Measurements from ENCODE around the gene TMEM201. TPM values are rescaled to one million over a fixed set of nuclear protein-coding genes. Genes with fewer than 3 reads are reported as not detected.

TMEM201 gene
- total RNA-seq, 1 donor from 2014 or later, result 1.9 TPM

GRCh38 chr1:9551984-9552383, 36.7 kb upstream of the TMEM201 start:
- no peak overlapping the region for H3K4me2 ChIP-seq
- no peaks in the 10 kb centered on the region for H3K4me1 ChIP-seq
- no peak overlapping the region for H3K27ac ChIP-seq
- no peak overlapping the region for H3K9ac ChIP-seq
- H3K27me3 ChIP-seq, result no peaks in the 10 kb centered on the region
- no peak overlapping the region for H3K4me3 ChIP-seq
- no peak overlapping the region for H2AFZ ChIP-seq (replicated peaks)
- H3K4me1 Mint-ChIP-seq, result peaks cover 7% of the 10 kb centered on the region
- no peaks in the 10 kb centered on the region for H3F3A ChIP-seq (ENCODE audit: low read depth)
- H3K27ac Mint-ChIP-seq, result no peak overlapping the region
- peaks cover 2% of the 10 kb centered on the region for H3K27me3 Mint-ChIP-seq (ENCODE audit: insufficient read depth, low read depth)
- DNase-seq (ENCODE audit: low spot score), result no peak
- no peak overlapping the region for H3K4me3 Mint-ChIP-seq
- TF ChIP-seq EZH2phosphoT487 (IDR thresholded peaks at IDR 0.05) (no peak), EZH2 (IDR thresholded peaks at IDR 0.05) (no peak)
- TF ChIP-seq, protein P1, sequence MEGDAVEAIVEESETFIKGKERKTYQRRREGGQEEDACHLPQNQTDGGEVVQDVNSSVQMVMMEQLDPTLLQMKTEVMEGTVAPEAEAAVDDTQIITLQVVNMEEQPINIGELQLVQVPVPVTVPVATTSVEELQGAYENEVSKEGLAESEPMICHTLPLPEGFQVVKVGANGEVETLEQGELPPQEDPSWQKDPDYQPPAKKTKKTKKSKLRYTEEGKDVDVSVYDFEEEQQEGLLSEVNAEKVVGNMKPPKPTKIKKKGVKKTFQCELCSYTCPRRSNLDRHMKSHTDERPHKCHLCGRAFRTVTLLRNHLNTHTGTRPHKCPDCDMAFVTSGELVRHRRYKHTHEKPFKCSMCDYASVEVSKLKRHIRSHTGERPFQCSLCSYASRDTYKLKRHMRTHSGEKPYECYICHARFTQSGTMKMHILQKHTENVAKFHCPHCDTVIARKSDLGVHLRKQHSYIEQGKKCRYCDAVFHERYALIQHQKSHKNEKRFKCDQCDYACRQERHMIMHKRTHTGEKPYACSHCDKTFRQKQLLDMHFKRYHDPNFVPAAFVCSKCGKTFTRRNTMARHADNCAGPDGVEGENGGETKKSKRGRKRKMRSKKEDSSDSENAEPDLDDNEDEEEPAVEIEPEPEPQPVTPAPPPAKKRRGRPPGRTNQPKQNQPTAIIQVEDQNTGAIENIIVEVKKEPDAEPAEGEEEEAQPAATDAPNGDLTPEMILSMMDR (IDR thresholded peaks at IDR 0.05), result no peak
- peaks cover 24% of the 10 kb centered on the region for H3K36me3 Mint-ChIP-seq
- H4K20me1 ChIP-seq (ENCODE audit: low read depth), result peaks cover 61% of the 10 kb centered on the region
- no peaks in the 10 kb centered on the region for H3K9me3 ChIP-seq (ENCODE audit: low read depth)
- peaks cover 5% of the 10 kb centered on the region for H3K36me3 ChIP-seq
- peaks cover 79% of the 10 kb centered on the region for H3K79me2 ChIP-seq (ENCODE audit: low read depth)
- H3K9me3 Mint-ChIP-seq, result no peaks in the 10 kb centered on the region

DNA sequence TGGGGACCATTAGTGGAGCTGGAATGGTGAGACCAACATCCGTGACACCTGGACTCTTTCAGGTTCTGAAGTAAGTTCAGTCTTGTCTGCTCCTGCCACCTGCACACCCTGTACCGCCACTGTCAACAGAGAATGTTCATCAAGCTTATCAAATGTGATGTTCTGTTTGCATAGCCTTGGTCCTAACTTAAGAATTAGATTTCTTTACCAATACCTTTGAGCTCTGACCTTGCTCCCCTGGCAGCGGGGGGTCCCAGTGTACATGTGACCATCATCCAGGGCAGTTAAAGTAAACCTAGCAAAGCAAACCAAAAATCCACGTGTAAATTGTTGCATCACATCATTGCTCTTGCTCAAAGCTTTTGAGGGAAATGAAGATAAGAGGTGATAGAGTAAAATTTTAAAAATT, 35.0 kb upstream of the TMEM201 start:
- peaks cover 5% of the 10 kb centered on the region for H3K36me3 ChIP-seq
- Mint-ChIP-seq H3K27me3 (ENCODE audit: insufficient read depth, low read depth) (peaks cover 2% of the 10 kb centered on the region), H3K9me3 (no peaks in the 10 kb centered on the region)

DNA sequence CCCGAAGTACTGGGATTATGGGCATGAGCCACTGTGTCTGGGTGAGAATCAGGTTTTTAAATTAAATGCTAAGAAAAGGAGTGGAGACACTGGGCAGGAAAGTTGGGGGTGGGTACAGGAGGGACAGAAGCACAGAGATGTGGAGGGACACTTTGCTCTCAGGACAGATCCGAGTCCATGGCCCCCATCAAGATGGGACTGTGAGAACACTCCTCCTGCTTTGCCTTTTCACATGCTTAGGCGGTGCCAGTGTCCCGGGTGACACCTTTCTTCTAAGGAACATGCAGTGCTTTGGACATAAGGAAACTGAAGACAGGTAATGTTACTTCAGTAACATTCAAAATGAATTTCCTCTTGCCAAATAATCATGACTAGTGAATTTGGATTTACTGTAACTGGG, 32.8 kb upstream of the TMEM201 start:
- Histone ChIP-seq H3K27ac (no peak overlapping the region), H3K4me2 (no peak overlapping the region), H3K79me2 (ENCODE audit: low read depth) (peaks cover 43% of the 10 kb centered on the region), H3K36me3 (peaks cover 5% of the 10 kb centered on the region), H3K9ac (no peak overlapping the region), H3K27me3 (no peaks in the 10 kb centered on the region), H4K20me1 (ENCODE audit: low read depth) (peaks cover 55% of the 10 kb centered on the region), H2AFZ (replicated peaks) (no peak overlapping the region), H3K9me3 (ENCODE audit: low read depth) (no peaks in the 10 kb centered on the region), H3K4me1 (no peaks in the 10 kb centered on the region), H3K4me3 (no peak overlapping the region), H3F3A (ENCODE audit: low read depth) (no peaks in the 10 kb centered on the region)
- DNase-seq (ENCODE audit: low spot score), result no peak
- no peak overlapping the region for H3K27ac Mint-ChIP-seq
- peaks cover 17% of the 10 kb centered on the region for H3K4me1 Mint-ChIP-seq
- H3K27me3 Mint-ChIP-seq (ENCODE audit: insufficient read depth, low read depth), result peaks cover 2% of the 10 kb centered on the region
- H3K36me3 Mint-ChIP-seq, result peaks cover 18% of the 10 kb centered on the region
- H3K9me3 Mint-ChIP-seq, result no peaks in the 10 kb centered on the region
- TF ChIP-seq EZH2phosphoT487 (IDR thresholded peaks at IDR 0.05) (no peak), EZH2 (IDR thresholded peaks at IDR 0.05) (no peak)
- H3K4me3 Mint-ChIP-seq, result no peak overlapping the region

More for the DNA sequence above, 35.0 kb upstream of the TMEM201 start:
- no peaks in the 10 kb centered on the region for H3K27me3 ChIP-seq
- H3K4me3 Mint-ChIP-seq, result no peak overlapping the region
- no peaks in the 10 kb centered on the region for H3K4me1 ChIP-seq
- TF ChIP-seq EZH2phosphoT487 (IDR thresholded peaks at IDR 0.05), result no peak
- TF ChIP-seq EZH2 (IDR thresholded peaks at IDR 0.05), result no peak
- TF ChIP-seq, protein P1 (IDR thresholded peaks at IDR 0.05), result no peak
- peaks cover 58% of the 10 kb centered on the region for H4K20me1 ChIP-seq (ENCODE audit: low read depth)
- H3K36me3 Mint-ChIP-seq, result peaks cover 20% of the 10 kb centered on the region
- H3K9me3 ChIP-seq (ENCODE audit: low read depth), result no peaks in the 10 kb centered on the region
- H3K4me3 ChIP-seq, result no peak overlapping the region
- no peak for DNase-seq (ENCODE audit: low spot score)
- H3K9ac ChIP-seq, result no peak overlapping the region
- H3K4me1 Mint-ChIP-seq, result peaks cover 12% of the 10 kb centered on the region
- H3K4me2 ChIP-seq, result no peak overlapping the region
- no peak overlapping the region for H2AFZ ChIP-seq (replicated peaks)
- H3K27ac ChIP-seq, result no peak overlapping the region
- H3K27ac Mint-ChIP-seq, result no peak overlapping the region
- peaks cover 61% of the 10 kb centered on the region for H3K79me2 ChIP-seq (ENCODE audit: low read depth)
- H3F3A ChIP-seq (ENCODE audit: low read depth), result no peaks in the 10 kb centered on the region

GRCh38 chr1:9557624-9558023, 31.1 kb upstream of the TMEM201 start:
- H3K27ac Mint-ChIP-seq, result no peak overlapping the region
- no peaks in the 10 kb centered on the region for H3K27me3 ChIP-seq
- no peaks in the 10 kb centered on the region for H3K9me3 Mint-ChIP-seq
- peaks cover 22% of the 10 kb centered on the region for H3K4me1 Mint-ChIP-seq
- TF ChIP-seq EZH2 (IDR thresholded peaks at IDR 0.05), result no peak
- TF ChIP-seq EZH2phosphoT487 (IDR thresholded peaks at IDR 0.05), result no peak
- TF ChIP-seq, protein P1 (IDR thresholded peaks at IDR 0.05), result no peak
- H3K9ac ChIP-seq, result no peak overlapping the region
- no peak overlapping the region for H3K4me3 Mint-ChIP-seq
- no peaks in the 10 kb centered on the region for H3K9me3 ChIP-seq (ENCODE audit: low read depth)
- DNase-seq (ENCODE audit: low spot score), result no peak
- H2AFZ ChIP-seq (replicated peaks), result no peak overlapping the region
- no peak overlapping the region for H3K27ac ChIP-seq
- H3K36me3 ChIP-seq, result peaks cover 5% of the 10 kb centered on the region
- H4K20me1 ChIP-seq (ENCODE audit: low read depth), result peaks cover 45% of the 10 kb centered on the region
- no peaks in the 10 kb centered on the region for H3F3A ChIP-seq (ENCODE audit: low read depth)
- peaks cover 31% of the 10 kb centered on the region for H3K79me2 ChIP-seq (ENCODE audit: low read depth)
- H3K4me2 ChIP-seq, result no peak overlapping the region
- H3K27me3 Mint-ChIP-seq (ENCODE audit: insufficient read depth, low read depth), result peaks cover 2% of the 10 kb centered on the region
- H3K4me3 ChIP-seq, result no peak overlapping the region
- H3K36me3 Mint-ChIP-seq, result peaks cover 16% of the 10 kb centered on the region
- no peaks in the 10 kb centered on the region for H3K4me1 ChIP-seq
